ENCODE results near the gene CEP72. TPM values are rescaled to one million over a fixed set of nuclear protein-coding genes. Genes with fewer than 3 reads are reported as not detected.

The CEP72 gene
- total RNA-seq, 3 donors from 2014 or later, result 1.9 to 10.5 (median 4.3) TPM

- Histone ChIP-seq H3K9me3 (no peaks in the 10 kb centered on the region), H3K27me3 (peaks cover 0 to 67% of the 10 kb centered on the region in 2 donors), H3K4me1 (no peaks in the 10 kb centered on the region), H3K27ac (no peak overlapping the region), H3K4me3 (no peak overlapping the region), H3K36me3 (no peaks in the 10 kb centered on the region)
- intact Hi-C loops (cut with DNase I; ENCODE audit: low total_unique reads), result no loop called here
- DNase-seq (ENCODE audit: low spot score in 2 of 2), result no peak
- TF ChIP-seq POLR2AphosphoS5 (IDR thresholded peaks at IDR 0.05) (no peak), CTCF (IDR thresholded peaks at IDR 0.05) (no peak), POLR2A (IDR thresholded peaks at IDR 0.05) (no peak)
Measured at GRCh38 chr5:583645-584044, 28.5 kb upstream of the CEP72 start.

GRCh38 chr5:584216-584615 is 27.9 kb upstream of the CEP72 start:
- no peaks in the 10 kb centered on the region for H3K9me3 ChIP-seq
- intact Hi-C loops (cut with DNase I; ENCODE audit: low total_unique reads), result no loop called here
- TF ChIP-seq CTCF (IDR thresholded peaks at IDR 0.05) (no peak), POLR2AphosphoS5 (IDR thresholded peaks at IDR 0.05) (no peak), POLR2A (IDR thresholded peaks at IDR 0.05) (no peak)
- DNase-seq (ENCODE audit: low spot score in 2 of 2), result no peak
- H3K27ac ChIP-seq, result no peak overlapping the region
- no peaks in the 10 kb centered on the region for H3K4me1 ChIP-seq
- H3K4me3 ChIP-seq, result no peak overlapping the region
- peaks cover 0 to 66% of the 10 kb centered on the region in 2 donors for H3K27me3 ChIP-seq
- no peaks in the 10 kb centered on the region for H3K36me3 ChIP-seq

GRCh38 chr5:584846-585245 is 27.3 kb upstream of the CEP72 start:
- H3K9me3 ChIP-seq, result no peaks in the 10 kb centered on the region
- no peak for DNase-seq (ENCODE audit: low spot score in 2 of 2)
- peaks cover 0 to 59% of the 10 kb centered on the region in 2 donors for H3K27me3 ChIP-seq
- H3K4me1 ChIP-seq, result no peaks in the 10 kb centered on the region
- H3K36me3 ChIP-seq, result no peaks in the 10 kb centered on the region
- TF ChIP-seq CTCF (IDR thresholded peaks at IDR 0.05) (no peak), POLR2A (IDR thresholded peaks at IDR 0.05) (no peak), POLR2AphosphoS5 (IDR thresholded peaks at IDR 0.05) (no peak)
- H3K4me3 ChIP-seq, result no peak overlapping the region
- intact Hi-C loops (cut with DNase I; ENCODE audit: low total_unique reads), result no loop called here
- H3K27ac ChIP-seq, result no peak overlapping the region

GRCh38 chr5:585556-585955 is 26.6 kb upstream of the CEP72 start:
- Histone ChIP-seq H3K27me3 (peaks cover 0 to 52% of the 10 kb centered on the region in 2 donors), H3K4me1 (no peaks in the 10 kb centered on the region), H3K4me3 (no peak overlapping the region), H3K36me3 (no peaks in the 10 kb centered on the region), H3K27ac (no peak overlapping the region), H3K9me3 (no peaks in the 10 kb centered on the region)
- intact Hi-C loops (cut with DNase I; ENCODE audit: low total_unique reads), result no loop called here
- TF ChIP-seq CTCF (IDR thresholded peaks at IDR 0.05), result no peak
- no peak for TF ChIP-seq POLR2AphosphoS5 (IDR thresholded peaks at IDR 0.05)
- no peak for TF ChIP-seq POLR2A (IDR thresholded peaks at IDR 0.05)
- no peak for DNase-seq (ENCODE audit: low spot score in 2 of 2)

GRCh38 chr5:585962-586628 is 26.0 kb upstream of the CEP72 start:
- H3K4me3 ChIP-seq, result no peak overlapping the region
- no peak for DNase-seq (ENCODE audit: low spot score in 2 of 2)
- H3K36me3 ChIP-seq, result no peaks in the 10 kb centered on the region
- no peak for TF ChIP-seq CTCF (IDR thresholded peaks at IDR 0.05)
- no peak for TF ChIP-seq POLR2AphosphoS5 (IDR thresholded peaks at IDR 0.05)
- no peak for TF ChIP-seq POLR2A (IDR thresholded peaks at IDR 0.05)
- H3K4me1 ChIP-seq, result no peaks in the 10 kb centered on the region
- intact Hi-C loops (cut with DNase I; ENCODE audit: low total_unique reads), result no loop called here
- no peak overlapping the region for H3K27ac ChIP-seq
- H3K9me3 ChIP-seq, result no peaks in the 10 kb centered on the region
- peaks cover 0 to 47% of the 10 kb centered on the region in 2 donors for H3K27me3 ChIP-seq

Measured in breast epithelium (tissue), 4 donors.